ENCODE data around the gene OSBPL1A.

OSBPL1A gene

GRCh38 chr18:24315170-24315569 is 82.5 kb downstream of the OSBPL1A start:
- no peak overlapping the region for H3K4me3 ChIP-seq (replicated peaks; ENCODE audit: low read depth, low read length)
- DNase-seq (ENCODE audit: extremely low read depth, insufficient read length), result no peak
- H3K27me3 ChIP-seq (replicated peaks; ENCODE audit: control insufficient read depth, insufficient read depth, low read length), result no peaks in the 10 kb centered on the region
- H3K36me3 ChIP-seq (ENCODE audit: control insufficient read depth, insufficient read depth, low read length), result no peaks in the 10 kb centered on the region
- TF ChIP-seq, protein P1, sequence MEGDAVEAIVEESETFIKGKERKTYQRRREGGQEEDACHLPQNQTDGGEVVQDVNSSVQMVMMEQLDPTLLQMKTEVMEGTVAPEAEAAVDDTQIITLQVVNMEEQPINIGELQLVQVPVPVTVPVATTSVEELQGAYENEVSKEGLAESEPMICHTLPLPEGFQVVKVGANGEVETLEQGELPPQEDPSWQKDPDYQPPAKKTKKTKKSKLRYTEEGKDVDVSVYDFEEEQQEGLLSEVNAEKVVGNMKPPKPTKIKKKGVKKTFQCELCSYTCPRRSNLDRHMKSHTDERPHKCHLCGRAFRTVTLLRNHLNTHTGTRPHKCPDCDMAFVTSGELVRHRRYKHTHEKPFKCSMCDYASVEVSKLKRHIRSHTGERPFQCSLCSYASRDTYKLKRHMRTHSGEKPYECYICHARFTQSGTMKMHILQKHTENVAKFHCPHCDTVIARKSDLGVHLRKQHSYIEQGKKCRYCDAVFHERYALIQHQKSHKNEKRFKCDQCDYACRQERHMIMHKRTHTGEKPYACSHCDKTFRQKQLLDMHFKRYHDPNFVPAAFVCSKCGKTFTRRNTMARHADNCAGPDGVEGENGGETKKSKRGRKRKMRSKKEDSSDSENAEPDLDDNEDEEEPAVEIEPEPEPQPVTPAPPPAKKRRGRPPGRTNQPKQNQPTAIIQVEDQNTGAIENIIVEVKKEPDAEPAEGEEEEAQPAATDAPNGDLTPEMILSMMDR (IDR thresholded peaks at IDR 0.05; ENCODE audit: insufficient read depth, low read length, poor library complexity, severe bottlenecking), result no peak

- DNase-seq (ENCODE audit: extremely low read depth, insufficient read length), result no peak
- H3K4me3 ChIP-seq (replicated peaks; ENCODE audit: low read depth, low read length), result no peak overlapping the region
- H3K36me3 ChIP-seq (ENCODE audit: control insufficient read depth, insufficient read depth, low read length), result no peaks in the 10 kb centered on the region
- H3K27me3 ChIP-seq (replicated peaks; ENCODE audit: control insufficient read depth, insufficient read depth, low read length), result no peaks in the 10 kb centered on the region
- TF ChIP-seq, protein P1 (IDR thresholded peaks at IDR 0.05; ENCODE audit: insufficient read depth, low read length, poor library complexity, severe bottlenecking), result no peak
Observed at GRCh38 chr18:24306201-24306600, 91.4 kb downstream of the OSBPL1A start.

- no peak for DNase-seq (ENCODE audit: extremely low read depth, insufficient read length)
- H3K36me3 ChIP-seq (ENCODE audit: control insufficient read depth, insufficient read depth, low read length), result no peaks in the 10 kb centered on the region
- TF ChIP-seq, protein P1 (IDR thresholded peaks at IDR 0.05; ENCODE audit: insufficient read depth, low read length, poor library complexity, severe bottlenecking), result no peak
- no peaks in the 10 kb centered on the region for H3K27me3 ChIP-seq (replicated peaks; ENCODE audit: control insufficient read depth, insufficient read depth, low read length)
- no peak overlapping the region for H3K4me3 ChIP-seq (replicated peaks; ENCODE audit: low read depth, low read length)
Observed at GRCh38 chr18:24300703-24301102, 96.9 kb downstream of the OSBPL1A start.

DNA sequence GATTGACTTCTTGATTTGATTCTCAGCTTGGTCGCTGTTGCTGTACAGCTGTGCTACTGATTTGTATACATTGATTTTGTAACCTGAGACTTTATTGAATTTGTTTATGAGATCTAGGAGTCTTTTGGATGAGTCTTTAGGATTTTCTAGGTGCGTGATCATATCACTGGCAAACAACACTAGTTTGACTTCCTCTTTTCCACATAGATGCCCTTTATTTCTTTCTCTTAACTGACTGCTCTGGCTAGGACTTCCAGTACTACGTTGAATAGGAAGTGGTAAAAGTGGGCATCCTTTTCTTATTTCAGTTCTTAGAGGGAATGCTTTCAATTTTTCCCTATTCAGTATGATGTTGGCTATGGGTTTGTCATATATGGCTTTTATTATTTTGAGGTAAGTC is 101.3 kb downstream of the OSBPL1A start:
- Histone ChIP-seq H3K27me3 (replicated peaks; ENCODE audit: control insufficient read depth, insufficient read depth, low read length) (no peaks in the 10 kb centered on the region), H3K4me3 (replicated peaks; ENCODE audit: low read depth, low read length) (no peak overlapping the region), H3K36me3 (ENCODE audit: control insufficient read depth, insufficient read depth, low read length) (no peaks in the 10 kb centered on the region)
- TF ChIP-seq, protein P1 (IDR thresholded peaks at IDR 0.05; ENCODE audit: insufficient read depth, low read length, poor library complexity, severe bottlenecking), result no peak
- no peak for DNase-seq (ENCODE audit: extremely low read depth, insufficient read length)

DNA sequence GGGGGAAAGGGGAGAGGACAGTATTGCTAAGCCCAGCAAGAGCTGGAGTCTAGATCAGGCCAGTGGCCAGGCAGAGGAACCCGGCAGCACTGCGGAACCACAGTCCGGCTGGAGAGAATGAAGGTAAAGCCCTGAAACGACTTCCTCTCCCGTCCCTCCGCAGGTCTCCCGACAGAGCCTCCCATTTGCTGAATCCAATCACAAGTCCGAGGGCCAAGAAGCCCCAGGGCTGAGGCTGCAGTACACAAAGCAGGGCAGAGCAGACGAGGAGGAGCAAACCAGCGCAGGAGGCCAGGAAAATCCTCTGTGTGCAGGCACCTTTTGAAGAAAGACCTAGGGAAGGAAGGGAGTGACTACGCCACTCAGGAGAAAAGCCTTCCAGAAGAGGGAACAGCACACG is 104.4 kb downstream of the OSBPL1A start:
- no peak for DNase-seq (ENCODE audit: extremely low read depth, insufficient read length)
- TF ChIP-seq, protein P1 (IDR thresholded peaks at IDR 0.05; ENCODE audit: insufficient read depth, low read length, poor library complexity, severe bottlenecking), result no peak

GRCh38 chr18:24278591-24278990 is 119.0 kb downstream of the OSBPL1A start:
- no peaks in the 10 kb centered on the region; the same call in 1 of the 2 replicates for H3K27me3 ChIP-seq (replicated peaks; ENCODE audit: control insufficient read depth, insufficient read depth, low read length)
- no peak for DNase-seq (ENCODE audit: extremely low read depth, insufficient read length)
- H3K36me3 ChIP-seq (ENCODE audit: control insufficient read depth, insufficient read depth, low read length), result no peaks in the 10 kb centered on the region
- TF ChIP-seq, protein P1 (IDR thresholded peaks at IDR 0.05; ENCODE audit: insufficient read depth, low read length, poor library complexity, severe bottlenecking), result no peak
- no peak overlapping the region for H3K4me3 ChIP-seq (replicated peaks; ENCODE audit: low read depth, low read length)

More for the DNA sequence above, 104.4 kb downstream of the OSBPL1A start:
- Histone ChIP-seq H3K4me3 (replicated peaks; ENCODE audit: low read depth, low read length) (no peak overlapping the region), H3K27me3 (replicated peaks; ENCODE audit: control insufficient read depth, insufficient read depth, low read length) (no peaks in the 10 kb centered on the region; the same call in 1 of the 2 replicates), H3K36me3 (ENCODE audit: control insufficient read depth, insufficient read depth, low read length) (no peaks in the 10 kb centered on the region)
